Measurements from ENCODE around the gene AMN1.

- TF ChIP-seq EP300 (IDR thresholded peaks at IDR 0.05; ENCODE audit: low read depth): no peak
- TF ChIP-seq POLR2A (IDR thresholded peaks at IDR 0.05): no peak
- no peak for TF ChIP-seq CTCF (IDR thresholded peaks at IDR 0.05)
Measured at GRCh38 chr12:31647086-31647491, 81.7 kb downstream of the AMN1 start.

Measured in transverse colon (tissue), 3 donors.